GM13977 (cell line): ENCODE results near the gene CERK.

Experiments used
- DNase-seq: peaks from one replicate; pipeline ENCODE4 v3.0.0; 2012; ENCODE audit warnings: low spot score
- CTCF ChIP-seq: IDR thresholded peaks from 2 replicates; pipeline ENCODE4 v1.5.1; 2012; ENCODE audit warnings: mild to moderate bottlenecking, control low read depth; ENCODE audit not compliant: insufficient read depth; ENCODE audit errors: extremely low read depth, missing control alignments
- in situ Hi-C: fragments of 300-500 bp; cut with MboI; formaldehyde crosslinking; loops from one replicate; pipeline ENCODE4 v1.12.0; 2022; ENCODE audit warnings: low sequenced_read_pairs, low pct_unique_long_range_greater_than_20kb, mixed read lengths, inconsistent platforms; ENCODE audit not compliant: unreplicated experiment

Gene CERK

GRCh38 chr22:46758867-46759290, 20.8 kb upstream of the CERK start:
- DNase-seq: no peak
- TF ChIP-seq CTCF: peak; percentile 80
- in situ Hi-C loops: no loop called here

GRCh38 chr22:46758121-46758520, 20.1 kb upstream of the CERK start:
- TF ChIP-seq CTCF: no peak
- in situ Hi-C loops: no loop called here
- no peak for DNase-seq

- no peak for DNase-seq
- in situ Hi-C loops: no loop called here
Observed at GRCh38 chr22:46757104-46757503, 19.1 kb upstream of the CERK start.

GRCh38 chr22:46756097-46756496, 18.0 kb upstream of the CERK start:
- in situ Hi-C loops: no loop called here

More at GRCh38 chr22:46757104-46757503, 19.1 kb upstream of the CERK start:
- TF ChIP-seq CTCF: no peak

GRCh38 chr22:46755525-46755924, 17.5 kb upstream of the CERK start:
- TF ChIP-seq CTCF: no peak
- in situ Hi-C loops: no loop called here
- DNase-seq: no peak

More at GRCh38 chr22:46756097-46756496, 18.0 kb upstream of the CERK start:
- DNase-seq: no peak
- no peak for TF ChIP-seq CTCF

GRCh38 chr22:46754826-46755225, 16.8 kb upstream of the CERK start:
- TF ChIP-seq CTCF: no peak
- in situ Hi-C loops: no loop called here
- no peak for DNase-seq
